GM23248 (cell line): ENCODE data around the gene C2CD4D.

Source experiments
- EZH2 ChIP-seq: fragments of 200-600 bp; sonication (generic); IDR thresholded peaks from 2 replicates; pipeline ENCODE4 v1.6.1; 2018; ENCODE audit warnings: antibody characterized with exemption, mild to moderate bottlenecking; ENCODE audit not compliant: insufficient read depth, poor library complexity, severe bottlenecking
- EZH2phosphoT487 ChIP-seq: fragments of 200-600 bp; sonication (generic); IDR thresholded peaks from 2 replicates; pipeline ENCODE4 v1.6.1; 2018; ENCODE audit warnings: antibody characterized with exemption, moderate library complexity, mild to moderate bottlenecking, low read depth; ENCODE audit not compliant: insufficient read depth

GRCh38 chr1:151839082-151839412 is 573 bp downstream of the C2CD4D start:
- TF ChIP-seq EZH2 (peak; percentile 89), EZH2phosphoT487 (no peak)
